Peyer's patch (tissue), 4 donors: ENCODE data around the gene EIF2B1. TPM values are rescaled to one million over a fixed set of nuclear protein-coding genes. Genes with fewer than 3 reads are reported as not detected.

Experiments used
- DNase-seq, 3 donors: peaks; one replicate each; pipeline ENCODE4 v3.0.0-alpha.2; 2017 to 2019
- H3K27ac ChIP-seq, 4 donors: fragments of 200-600 bp; sonication (generic); one replicate each; pipeline ENCODE4 v1.5.1; 2016 to 2019
- H3K27me3 ChIP-seq, 2 donors: fragments of 200-600 bp; sonication (generic); one replicate each; pipeline ENCODE4 v1.5.1; 2019
- H3K36me3 ChIP-seq, 3 donors: fragments of 200-600 bp; sonication (generic); one replicate each; pipeline ENCODE4 v1.5.1; 2016 to 2019
- H3K4me1 ChIP-seq, 4 donors: fragments of 200-600 bp; sonication (generic); one replicate each; pipeline ENCODE4 v1.5.1; 2016 to 2019
- H3K4me3 ChIP-seq, 4 donors: fragments of 200-600 bp; sonication (generic); 1 replicate in 3 of 4; 2 replicates in 1 of 4; pipeline ENCODE4 v1.5.1; 2016 to 2019; ENCODE audit warnings: mild to moderate bottlenecking in 1 of 4
- H3K9me3 ChIP-seq, 4 donors: fragments of 200-600 bp; sonication (generic); one replicate each; pipeline ENCODE4 v1.5.1; 2016 to 2019; ENCODE audit warnings: mild to moderate bottlenecking in 1 of 4
- POLR2A ChIP-seq, 2 donors: fragments of 450-650 bp; IDR thresholded peaks; one replicate each; pipeline ENCODE4 v1.5.1; 2017; ENCODE audit warnings: antibody characterized with exemption in 2 of 2, mild to moderate bottlenecking in 2 of 2, moderate library complexity in 2 of 2
- total RNA-seq, 4 donors: library from RNA; depleted of rRNA; stranded (reverse); fragments of >200 nt; gene quantifications; one replicate each; pipeline ENCODE4 v1.1.0, GENCODE V29; 2016
- TF ChIP-seq, protein P1 (sequence below), 6 experiments: fragments of 450-650 bp in 4 of 6; fragments of 200-600 bp in 2 of 6; sonication (generic) in 1 of 6; IDR thresholded peaks; one replicate each; pipeline ENCODE4 v1.5.1; 2017 to 2019; ENCODE audit warnings: antibody characterized with exemption in 6 of 6, mild to moderate bottlenecking in 3 of 6, moderate library complexity in 1 of 6

Gene EIF2B1
- total RNA-seq, 4 donors from 2014 or later: 89.1 to 113 (median 103) TPM

DNA sequence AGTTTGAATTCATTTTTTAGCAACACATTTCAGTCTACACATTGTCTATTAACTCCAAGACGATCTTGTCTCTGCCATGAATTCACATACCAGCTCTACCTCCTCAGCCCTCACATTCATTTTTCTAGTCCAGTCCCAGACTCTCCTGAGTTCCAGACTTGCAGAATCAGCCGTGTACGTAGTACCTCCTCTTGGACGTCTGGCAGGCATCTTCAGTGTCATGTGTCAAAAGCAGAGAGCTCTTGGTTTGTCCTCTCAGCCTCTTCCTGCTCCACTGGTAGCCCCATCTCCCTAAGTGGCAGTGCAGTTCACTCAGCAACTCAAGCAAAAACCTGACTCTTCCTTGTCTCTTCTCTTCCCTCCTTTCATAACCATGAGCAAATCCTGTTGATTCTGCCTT is 22.9 kb upstream of the EIF2B1 start:
- Histone ChIP-seq H3K4me3 (no peak overlapping the region), H3K9me3 (no peaks in the 10 kb centered on the region), H3K36me3 (peaks cover 0 to 40% (median 0%) of the 10 kb centered on the region in 3 donors), H3K27me3 (no peaks in the 10 kb centered on the region), H3K27ac (no peak overlapping the region), H3K4me1 (no peaks in the 10 kb centered on the region)
- no peak for TF ChIP-seq POLR2A (IDR thresholded peaks at IDR 0.05)
- TF ChIP-seq, protein P1, sequence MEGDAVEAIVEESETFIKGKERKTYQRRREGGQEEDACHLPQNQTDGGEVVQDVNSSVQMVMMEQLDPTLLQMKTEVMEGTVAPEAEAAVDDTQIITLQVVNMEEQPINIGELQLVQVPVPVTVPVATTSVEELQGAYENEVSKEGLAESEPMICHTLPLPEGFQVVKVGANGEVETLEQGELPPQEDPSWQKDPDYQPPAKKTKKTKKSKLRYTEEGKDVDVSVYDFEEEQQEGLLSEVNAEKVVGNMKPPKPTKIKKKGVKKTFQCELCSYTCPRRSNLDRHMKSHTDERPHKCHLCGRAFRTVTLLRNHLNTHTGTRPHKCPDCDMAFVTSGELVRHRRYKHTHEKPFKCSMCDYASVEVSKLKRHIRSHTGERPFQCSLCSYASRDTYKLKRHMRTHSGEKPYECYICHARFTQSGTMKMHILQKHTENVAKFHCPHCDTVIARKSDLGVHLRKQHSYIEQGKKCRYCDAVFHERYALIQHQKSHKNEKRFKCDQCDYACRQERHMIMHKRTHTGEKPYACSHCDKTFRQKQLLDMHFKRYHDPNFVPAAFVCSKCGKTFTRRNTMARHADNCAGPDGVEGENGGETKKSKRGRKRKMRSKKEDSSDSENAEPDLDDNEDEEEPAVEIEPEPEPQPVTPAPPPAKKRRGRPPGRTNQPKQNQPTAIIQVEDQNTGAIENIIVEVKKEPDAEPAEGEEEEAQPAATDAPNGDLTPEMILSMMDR (IDR thresholded peaks at IDR 0.05): no peak
- no peak for DNase-seq

DNA sequence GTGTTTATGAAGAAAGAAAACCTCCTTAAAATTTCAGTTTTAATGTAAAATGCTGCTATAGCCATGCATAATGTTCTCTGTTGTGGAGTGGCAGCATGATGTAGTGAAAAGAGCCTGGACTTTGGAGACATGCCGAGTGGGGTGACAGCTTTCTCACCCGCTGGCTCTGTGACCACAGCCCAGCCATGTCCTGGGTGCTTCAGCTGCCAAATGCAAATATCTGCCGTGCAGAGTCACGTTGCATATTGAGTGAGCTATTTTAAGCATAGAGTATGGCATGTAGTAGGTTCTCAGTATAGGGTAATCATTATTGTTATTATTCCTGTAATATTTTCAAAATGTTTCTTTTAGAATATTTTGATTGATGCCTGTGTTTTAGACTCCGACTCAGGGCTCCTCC is 21.9 kb upstream of the EIF2B1 start:
- no peak overlapping the region for H3K4me3 ChIP-seq
- no peak overlapping the region for H3K27ac ChIP-seq
- no peaks in the 10 kb centered on the region for H3K9me3 ChIP-seq
- TF ChIP-seq, protein P1 (IDR thresholded peaks at IDR 0.05): no peak
- no peak for TF ChIP-seq POLR2A (IDR thresholded peaks at IDR 0.05)
- no peaks in the 10 kb centered on the region for H3K4me1 ChIP-seq
- DNase-seq: peak in 2 of 3 donors; percentile 49 to 56
- peaks cover 0 to 50% (median 0%) of the 10 kb centered on the region in 3 donors for H3K36me3 ChIP-seq
- H3K27me3 ChIP-seq: no peaks in the 10 kb centered on the region

DNA sequence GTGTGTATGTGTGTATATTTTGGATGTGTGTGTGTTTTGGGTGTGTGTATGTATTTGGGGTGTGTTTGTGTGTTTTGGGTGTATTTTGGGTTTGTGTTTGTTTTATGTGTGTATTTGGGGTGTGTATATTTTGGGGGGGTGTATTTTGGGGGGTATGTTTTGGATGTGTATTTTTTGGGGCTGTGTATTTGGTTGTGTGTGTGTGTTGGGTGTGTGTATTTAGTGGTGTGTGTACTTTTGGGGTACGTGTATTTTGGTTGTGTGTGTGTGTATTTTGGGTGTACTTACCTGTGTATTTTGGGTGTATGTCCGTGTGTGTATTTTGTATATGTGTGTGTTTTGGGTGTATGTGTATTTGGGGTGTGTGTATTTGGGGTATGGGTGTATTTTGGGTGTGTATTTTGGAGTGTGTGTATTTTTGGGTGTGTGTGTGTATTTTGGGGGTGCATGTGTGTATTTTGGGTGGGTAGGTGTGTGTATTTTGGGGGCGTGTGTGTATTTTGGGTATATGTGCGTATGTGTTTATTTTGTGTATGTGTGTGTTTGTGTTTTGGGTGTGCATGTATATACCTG is 20.7 kb upstream of the EIF2B1 start:
- TF ChIP-seq, protein P1 (IDR thresholded peaks at IDR 0.05): no peak
- TF ChIP-seq POLR2A (IDR thresholded peaks at IDR 0.05): no peak
- H3K27me3 ChIP-seq: no peaks in the 10 kb centered on the region
- H3K4me1 ChIP-seq: no peaks in the 10 kb centered on the region
- H3K9me3 ChIP-seq: no peaks in the 10 kb centered on the region
- H3K27ac ChIP-seq: no peak overlapping the region
- no peak for DNase-seq
- H3K4me3 ChIP-seq: no peak overlapping the region
- H3K36me3 ChIP-seq: peaks cover 0 to 52% (median 0%) of the 10 kb centered on the region in 3 donors

DNA sequence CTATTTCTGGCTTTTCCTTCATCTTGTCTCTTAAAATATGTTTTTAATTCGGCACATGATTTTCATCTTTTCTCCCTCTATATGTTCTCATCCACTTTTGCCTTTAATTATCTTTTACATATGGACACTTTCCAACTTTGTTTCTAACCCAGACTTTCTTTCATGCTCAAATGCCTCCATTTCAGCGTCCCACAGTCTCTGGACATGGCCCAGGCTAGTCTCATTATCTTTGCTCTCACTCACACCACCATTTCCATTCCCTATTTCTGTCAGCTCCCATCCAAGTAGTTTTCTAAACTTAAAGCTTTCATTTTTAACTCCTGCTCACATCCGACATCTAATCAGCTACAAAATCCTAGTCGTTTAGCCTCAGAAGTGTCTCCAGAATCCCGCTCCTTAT is 14.9 kb upstream of the EIF2B1 start:
- no peak overlapping the region for H3K4me3 ChIP-seq
- no peaks in the 10 kb centered on the region for H3K4me1 ChIP-seq
- no peaks in the 10 kb centered on the region for H3K27me3 ChIP-seq
- TF ChIP-seq, protein P1 (IDR thresholded peaks at IDR 0.05): no peak
- TF ChIP-seq POLR2A (IDR thresholded peaks at IDR 0.05): no peak
- H3K36me3 ChIP-seq: peaks cover 0 to 62% (median 0%) of the 10 kb centered on the region in 3 donors
- DNase-seq: no peak
- no peak overlapping the region for H3K27ac ChIP-seq
- no peaks in the 10 kb centered on the region for H3K9me3 ChIP-seq

DNA sequence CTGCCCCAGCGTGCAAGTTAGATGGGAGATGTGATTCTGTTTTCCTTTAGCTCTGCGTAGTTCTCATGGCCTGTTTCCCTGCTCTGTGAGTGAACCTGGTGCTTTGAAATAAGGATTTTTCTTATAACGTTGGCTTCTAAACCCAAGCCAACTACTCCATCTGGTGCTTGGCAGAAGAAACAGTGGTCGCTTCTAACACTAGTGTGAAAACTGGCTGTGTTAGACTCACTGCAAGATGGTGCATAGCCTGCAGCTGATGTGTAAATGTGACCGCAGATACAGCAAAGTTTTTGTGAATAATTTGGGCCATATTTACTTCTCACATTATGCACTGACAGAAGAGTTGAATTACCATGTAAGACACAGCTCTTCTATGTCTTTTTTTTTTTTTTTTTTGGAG is 12.4 kb upstream of the EIF2B1 start:
- H3K4me3 ChIP-seq: no peak overlapping the region
- no peak overlapping the region for H3K27ac ChIP-seq
- no peaks in the 10 kb centered on the region for H3K9me3 ChIP-seq
- peaks cover 0 to 45% (median 0%) of the 10 kb centered on the region in 3 donors for H3K36me3 ChIP-seq
- DNase-seq: no peak
- no peak for TF ChIP-seq POLR2A (IDR thresholded peaks at IDR 0.05)
- TF ChIP-seq, protein P1 (IDR thresholded peaks at IDR 0.05): no peak
- no peaks in the 10 kb centered on the region for H3K27me3 ChIP-seq
- H3K4me1 ChIP-seq: no peaks in the 10 kb centered on the region

DNA sequence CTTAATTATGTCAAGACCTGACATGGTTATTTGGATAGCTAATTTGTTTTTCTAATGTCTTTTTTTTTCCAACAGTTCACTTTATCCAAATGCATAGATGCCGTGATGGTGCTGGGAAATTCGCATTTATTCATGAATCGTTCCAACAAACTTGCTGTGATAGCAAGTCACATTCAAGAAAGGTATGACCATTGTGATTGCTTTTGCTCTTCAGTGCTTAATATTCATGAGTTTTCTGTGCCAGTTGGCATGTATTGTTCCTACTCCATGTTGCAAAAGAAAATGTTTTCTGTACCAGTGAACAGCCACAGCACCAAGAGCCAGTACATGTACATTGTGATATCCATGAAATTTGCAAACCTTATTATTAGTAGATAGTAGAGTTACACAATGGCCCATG is 11.9 kb upstream of the EIF2B1 start:
- TF ChIP-seq POLR2A (IDR thresholded peaks at IDR 0.05): no peak
- TF ChIP-seq, protein P1 (IDR thresholded peaks at IDR 0.05): no peak
- Histone ChIP-seq H3K27ac (no peak overlapping the region), H3K4me3 (no peak overlapping the region), H3K9me3 (no peaks in the 10 kb centered on the region), H3K36me3 (peaks cover 0 to 40% (median 0%) of the 10 kb centered on the region in 3 donors), H3K4me1 (no peaks in the 10 kb centered on the region), H3K27me3 (no peaks in the 10 kb centered on the region)
- no peak for DNase-seq
